Measurements from ENCODE around the gene ARMC9. TPM values are rescaled to one million over a fixed set of nuclear protein-coding genes. Genes with fewer than 3 reads are reported as not detected.

The ARMC9 gene
- total RNA-seq, 1 experiment from 2014 or later = 3.3 TPM

DNA sequence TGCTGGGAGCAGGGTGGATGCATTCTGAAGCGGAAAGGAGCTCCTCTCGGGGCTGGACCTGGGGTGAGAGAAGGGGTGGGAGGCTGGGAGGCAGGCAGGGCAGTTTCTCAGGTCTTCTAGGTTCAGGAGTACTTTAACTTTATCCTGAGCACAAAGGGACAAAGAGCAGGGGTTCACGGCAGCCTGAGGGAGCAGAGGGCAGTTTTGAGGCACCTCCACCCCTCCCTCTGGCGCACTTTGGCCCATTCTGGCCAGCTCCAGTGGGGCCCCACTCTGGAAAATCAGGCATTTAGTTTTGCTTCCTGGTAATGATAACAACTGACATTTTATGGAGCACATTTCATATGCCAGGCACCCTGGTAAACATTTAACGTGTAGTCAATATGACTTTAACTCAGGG, 211.3 kb downstream of the ARMC9 start:
- intact Hi-C loops (cut with micrococcal nuclease; ENCODE audit: unreplicated experiment) = loop anchor here (5.0 kb wide), 1 partner anchor 43 kb away; no protein-coding TSS in a partner anchor
- BruUV-seq (replicated peaks) = no TSS peak
- peaks cover 4% of the 10 kb centered on the region; the same call in 1 of the 2 replicates for H3K9me3 ChIP-seq

DNA sequence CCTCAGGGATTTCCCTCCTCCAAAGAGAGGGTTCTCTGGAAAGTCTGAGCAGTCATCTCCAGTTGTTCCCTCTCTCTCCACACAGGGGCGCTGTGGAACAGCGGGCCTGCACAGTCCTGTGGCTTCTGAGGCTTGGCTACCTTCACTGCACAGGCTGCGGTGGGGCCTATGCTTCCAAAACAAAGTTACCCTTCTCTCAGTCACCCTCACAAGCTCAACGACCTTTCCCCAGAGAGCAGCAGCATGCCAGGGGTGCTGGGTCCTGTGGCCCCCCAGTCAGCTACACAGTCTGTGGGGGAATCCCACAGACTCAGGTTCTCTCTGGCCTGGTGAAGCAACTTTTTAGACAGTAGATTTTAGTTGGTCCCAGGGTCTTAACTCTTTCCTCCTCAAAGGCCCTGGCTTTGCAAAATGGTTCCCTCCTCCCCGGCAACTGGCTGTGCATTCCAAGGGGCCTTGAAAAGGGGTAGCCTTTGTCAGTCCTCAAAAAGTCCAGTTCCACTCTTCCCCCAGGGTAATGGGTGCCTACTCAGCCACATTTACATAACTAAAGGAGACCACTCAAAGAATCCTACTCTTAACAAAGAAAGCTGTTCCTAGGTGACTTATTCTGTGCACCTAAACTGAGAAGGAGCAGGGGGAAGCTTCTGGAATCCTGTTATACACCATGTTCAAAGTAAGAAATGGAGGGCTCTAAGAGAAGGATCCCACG, 212.0 kb downstream of the ARMC9 start:
- H3K27me3 ChIP-seq (replicated peaks; ENCODE audit: control insufficient read depth, insufficient read depth, low read length) = no peaks in the 10 kb centered on the region
- H3K4me1 Mint-ChIP-seq (ENCODE audit: low read depth, unreplicated experiment) = peaks cover 6% of the 10 kb centered on the region
- DNase-seq = no peak
- intact Hi-C loops (cut with micrococcal nuclease; ENCODE audit: unreplicated experiment) = loop anchor here (5.0 kb wide), 1 partner anchor 42 kb away; no protein-coding TSS in a partner anchor
- ChIA-PET CTCF (no interaction called here), POLR2A (no interaction called here)
- no peak overlapping the region for H3K4me3 ChIP-seq (ENCODE audit: low read depth, low read length)
- no TSS peak for BruUV-seq (replicated peaks)
- no peaks in the 10 kb centered on the region for H3K36me3 Mint-ChIP-seq (ENCODE audit: insufficient read depth, unreplicated experiment)
- TF ChIP-seq, protein P1, sequence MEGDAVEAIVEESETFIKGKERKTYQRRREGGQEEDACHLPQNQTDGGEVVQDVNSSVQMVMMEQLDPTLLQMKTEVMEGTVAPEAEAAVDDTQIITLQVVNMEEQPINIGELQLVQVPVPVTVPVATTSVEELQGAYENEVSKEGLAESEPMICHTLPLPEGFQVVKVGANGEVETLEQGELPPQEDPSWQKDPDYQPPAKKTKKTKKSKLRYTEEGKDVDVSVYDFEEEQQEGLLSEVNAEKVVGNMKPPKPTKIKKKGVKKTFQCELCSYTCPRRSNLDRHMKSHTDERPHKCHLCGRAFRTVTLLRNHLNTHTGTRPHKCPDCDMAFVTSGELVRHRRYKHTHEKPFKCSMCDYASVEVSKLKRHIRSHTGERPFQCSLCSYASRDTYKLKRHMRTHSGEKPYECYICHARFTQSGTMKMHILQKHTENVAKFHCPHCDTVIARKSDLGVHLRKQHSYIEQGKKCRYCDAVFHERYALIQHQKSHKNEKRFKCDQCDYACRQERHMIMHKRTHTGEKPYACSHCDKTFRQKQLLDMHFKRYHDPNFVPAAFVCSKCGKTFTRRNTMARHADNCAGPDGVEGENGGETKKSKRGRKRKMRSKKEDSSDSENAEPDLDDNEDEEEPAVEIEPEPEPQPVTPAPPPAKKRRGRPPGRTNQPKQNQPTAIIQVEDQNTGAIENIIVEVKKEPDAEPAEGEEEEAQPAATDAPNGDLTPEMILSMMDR (IDR thresholded peaks at IDR 0.05; ENCODE audit: insufficient read depth in 1 of 2, low read depth in 1 of 2, low read length in 1 of 2, severe bottlenecking in 1 of 2, unreplicated experiment in 1 of 2) = peak in 1 of 2 experiments; percentile 39
- no peaks in the 10 kb centered on the region for H3K9me3 Mint-ChIP-seq (ENCODE audit: unreplicated experiment)
- H3K4me1 ChIP-seq = peaks cover 12% of the 10 kb centered on the region
- H3K4me3 Mint-ChIP-seq (ENCODE audit: unreplicated experiment) = no peak overlapping the region
- no peaks in the 10 kb centered on the region for H3K27me3 Mint-ChIP-seq (ENCODE audit: insufficient read depth, unreplicated experiment)
- H3K27ac Mint-ChIP-seq (ENCODE audit: unreplicated experiment) = no peak overlapping the region
- H3K9me3 ChIP-seq = peaks cover 4% of the 10 kb centered on the region; the same call in 1 of the 2 replicates
- H3K36me3 ChIP-seq (ENCODE audit: control insufficient read depth, insufficient read depth, low read length) = no peaks in the 10 kb centered on the region

More for the DNA sequence above, 211.3 kb downstream of the ARMC9 start:
- Mint-ChIP-seq H3K4me1 (ENCODE audit: low read depth, unreplicated experiment) (peaks cover 6% of the 10 kb centered on the region), H3K36me3 (ENCODE audit: insufficient read depth, unreplicated experiment) (no peaks in the 10 kb centered on the region), H3K9me3 (ENCODE audit: unreplicated experiment) (no peaks in the 10 kb centered on the region), H3K27me3 (ENCODE audit: insufficient read depth, unreplicated experiment) (no peaks in the 10 kb centered on the region), H3K4me3 (ENCODE audit: unreplicated experiment) (no peak overlapping the region), H3K27ac (ENCODE audit: unreplicated experiment) (no peak overlapping the region)
- Histone ChIP-seq H3K4me1 (peaks cover 12% of the 10 kb centered on the region), H3K36me3 (ENCODE audit: control insufficient read depth, insufficient read depth, low read length) (no peaks in the 10 kb centered on the region), H3K4me3 (ENCODE audit: low read depth, low read length) (no peak overlapping the region), H3K27me3 (replicated peaks; ENCODE audit: control insufficient read depth, insufficient read depth, low read length) (no peaks in the 10 kb centered on the region)
- DNase-seq = no peak
- TF ChIP-seq, protein P1 (IDR thresholded peaks at IDR 0.05; ENCODE audit: insufficient read depth in 1 of 2, low read depth in 1 of 2, low read length in 1 of 2, severe bottlenecking in 1 of 2, unreplicated experiment in 1 of 2) = no peak
- CTCF ChIA-PET = interaction anchor here (0.6 kb wide), 1 partner anchor 185 kb away, joined by 4 read pairs; no protein-coding TSS in a partner anchor
- POLR2A ChIA-PET = no interaction called here

DNA sequence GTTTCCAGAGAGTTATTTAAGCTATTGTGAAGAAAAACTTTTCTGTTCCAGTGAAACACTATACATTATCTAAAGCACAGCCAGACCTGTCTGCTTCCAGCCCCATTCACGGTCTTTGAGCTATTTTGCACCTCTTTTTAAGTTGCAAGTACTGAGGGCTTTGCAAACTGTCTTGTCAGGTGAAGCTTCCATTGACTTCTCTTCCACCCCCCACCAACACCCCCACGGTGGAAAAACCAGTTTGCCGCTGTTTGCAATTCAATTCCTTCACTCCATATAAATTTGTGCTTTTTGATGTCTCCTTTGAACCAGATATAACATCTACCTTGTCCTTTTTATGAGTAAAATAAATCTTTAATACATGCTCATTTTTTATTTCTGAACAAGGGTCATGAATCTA, 212.8 kb downstream of the ARMC9 start:
- Histone ChIP-seq H3K36me3 (ENCODE audit: control insufficient read depth, insufficient read depth, low read length) (no peaks in the 10 kb centered on the region), H3K4me3 (ENCODE audit: low read depth, low read length) (no peak overlapping the region), H3K9me3 (peaks cover 4% of the 10 kb centered on the region; the same call in 1 of the 2 replicates), H3K27me3 (replicated peaks; ENCODE audit: control insufficient read depth, insufficient read depth, low read length) (no peaks in the 10 kb centered on the region), H3K4me1 (peaks cover 12% of the 10 kb centered on the region)
- DNase-seq = no peak
- CTCF ChIA-PET = no interaction called here
- no peaks in the 10 kb centered on the region for H3K27me3 Mint-ChIP-seq (ENCODE audit: insufficient read depth, unreplicated experiment)
- H3K4me1 Mint-ChIP-seq (ENCODE audit: low read depth, unreplicated experiment) = peaks cover 6% of the 10 kb centered on the region
- H3K36me3 Mint-ChIP-seq (ENCODE audit: insufficient read depth, unreplicated experiment) = no peaks in the 10 kb centered on the region
- H3K4me3 Mint-ChIP-seq (ENCODE audit: unreplicated experiment) = no peak overlapping the region
- intact Hi-C loops (cut with micrococcal nuclease; ENCODE audit: unreplicated experiment) = loop anchor here (5.0 kb wide), 1 partner anchor 41 kb away; no protein-coding TSS in a partner anchor
- BruUV-seq (replicated peaks) = no TSS peak
- POLR2A ChIA-PET = no interaction called here
- no peaks in the 10 kb centered on the region for H3K9me3 Mint-ChIP-seq (ENCODE audit: unreplicated experiment)
- TF ChIP-seq, protein P1 (IDR thresholded peaks at IDR 0.05; ENCODE audit: insufficient read depth in 1 of 2, low read depth in 1 of 2, low read length in 1 of 2, severe bottlenecking in 1 of 2, unreplicated experiment in 1 of 2) = no peak
- no peak overlapping the region for H3K27ac Mint-ChIP-seq (ENCODE audit: unreplicated experiment)
